Activated effector memory CD4-positive, alpha-beta T cell treated with Interleukin-2 at 50 U/mL for 16 hours (primary cell): ENCODE results near the gene ARVCF.

Source experiments
- DNase-seq: peaks from one replicate; pipeline ENCODE4 v3.0.0-alpha.2; 2020

The ARVCF gene

GRCh38 chr22:20016734-20017621 lies at the start of gene ARVCF:
ARVCF (minus strand) TSS chr22:20016823; CDS start chr22:19990794, 26,029 bp downstream.
- DNase-seq: peak; percentile 91

- DNase-seq: no peak
These were observed 49.4 kb upstream of the ARVCF start for GRCh38 chr22:20065896-20066616.

- no peak for DNase-seq
These were observed 48.1 kb upstream of the ARVCF start for GRCh38 chr22:20064545-20065262.

GRCh38 chr22:20064140-20064480 lies 47.5 kb upstream of the ARVCF start:
- DNase-seq: no peak

- DNase-seq: no peak
These were observed 46.9 kb upstream of the ARVCF start for GRCh38 chr22:20063271-20064139.

GRCh38 chr22:20062766-20063083 lies 46.1 kb upstream of the ARVCF start:
- no peak for DNase-seq

- no peak for DNase-seq
These were observed 45.6 kb upstream of the ARVCF start for GRCh38 chr22:20062043-20062765.

- DNase-seq: no peak
These were observed 44.8 kb upstream of the ARVCF start for GRCh38 chr22:20061481-20061861.

- no peak for DNase-seq
These were observed 44.3 kb upstream of the ARVCF start for GRCh38 chr22:20060700-20061480.

GRCh38 chr22:20058989-20059770 lies 42.6 kb upstream of the ARVCF start:
- DNase-seq: no peak

- no peak for DNase-seq
These were observed 41.1 kb upstream of the ARVCF start for GRCh38 chr22:20057596-20058268.

GRCh38 chr22:20056696-20057386 lies 40.2 kb upstream of the ARVCF start:
- no peak for DNase-seq

- DNase-seq: no peak
These were observed 39.5 kb upstream of the ARVCF start for GRCh38 chr22:20056161-20056560.

GRCh38 chr22:20055654-20056053 lies 39.0 kb upstream of the ARVCF start:
- no peak for DNase-seq

GRCh38 chr22:20055144-20055543 lies 38.5 kb upstream of the ARVCF start:
- DNase-seq: no peak

GRCh38 chr22:20054485-20054884 lies 37.9 kb upstream of the ARVCF start:
- no peak for DNase-seq

- DNase-seq: no peak
These were observed 37.4 kb upstream of the ARVCF start for GRCh38 chr22:20054034-20054427.

- no peak for DNase-seq
These were observed 36.9 kb upstream of the ARVCF start for GRCh38 chr22:20053407-20054033.
